GM19455 (cell line): Measurements from ENCODE around the gene PRXL2B.

Experiments
- ATAC-seq: cut with Tn5 transposase; IDR thresholded peaks from one replicate; pipeline ENCODE4 v1.9.1; 2021; ENCODE audit not compliant: unreplicated experiment

Gene PRXL2B

DNA sequence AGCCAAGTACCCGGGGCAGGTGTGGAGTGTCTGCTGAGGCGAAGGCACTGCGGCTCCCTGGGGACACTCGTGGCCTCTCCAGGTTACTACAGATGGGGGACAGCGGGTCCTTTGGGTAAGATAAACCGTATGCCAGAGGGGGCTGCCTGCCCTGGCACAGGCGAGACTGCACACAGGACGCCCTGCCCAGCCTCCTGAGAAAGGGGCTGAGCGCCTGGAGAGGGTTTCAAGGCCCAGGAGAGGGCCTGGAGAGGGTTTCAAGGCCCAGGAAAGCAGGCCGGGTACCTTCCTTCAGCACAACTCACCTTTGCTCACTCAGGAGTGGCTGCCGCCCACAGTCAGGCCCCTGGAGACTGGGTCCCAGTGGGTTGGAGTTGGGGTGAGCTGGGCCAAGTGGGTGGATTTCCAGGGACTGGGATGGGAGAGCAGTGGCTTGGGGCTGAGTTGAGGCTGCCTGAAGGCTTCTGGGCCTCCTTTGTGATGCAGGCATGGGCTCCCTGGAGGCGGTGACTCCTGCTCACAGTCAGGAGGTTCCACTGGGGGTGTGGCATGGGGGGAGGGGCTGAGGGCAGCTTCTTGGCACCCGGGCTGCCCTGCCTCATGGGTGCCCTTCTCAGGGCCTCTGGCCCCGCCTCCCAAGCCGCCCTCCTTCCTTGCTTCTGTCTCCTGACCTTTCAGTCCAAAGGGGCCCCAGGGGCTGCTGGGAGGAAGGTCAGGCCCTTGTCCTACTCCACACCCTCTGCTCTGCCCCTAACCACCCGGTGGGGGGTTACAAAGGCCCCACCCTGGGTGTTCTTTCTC lies 46.2 kb downstream of the PRXL2B start, which contains the start of gene MMEL1:
MMEL1 (minus strand) TSS at position 456 of the 801 bp plus-strand sequence. CDS start 3,532 bp downstream, outside the sequence.
- ATAC-seq = no peak

GRCh38 chr1:2633366-2633935 lies 46.9 kb downstream of the PRXL2B start:
- ATAC-seq = no peak

DNA sequence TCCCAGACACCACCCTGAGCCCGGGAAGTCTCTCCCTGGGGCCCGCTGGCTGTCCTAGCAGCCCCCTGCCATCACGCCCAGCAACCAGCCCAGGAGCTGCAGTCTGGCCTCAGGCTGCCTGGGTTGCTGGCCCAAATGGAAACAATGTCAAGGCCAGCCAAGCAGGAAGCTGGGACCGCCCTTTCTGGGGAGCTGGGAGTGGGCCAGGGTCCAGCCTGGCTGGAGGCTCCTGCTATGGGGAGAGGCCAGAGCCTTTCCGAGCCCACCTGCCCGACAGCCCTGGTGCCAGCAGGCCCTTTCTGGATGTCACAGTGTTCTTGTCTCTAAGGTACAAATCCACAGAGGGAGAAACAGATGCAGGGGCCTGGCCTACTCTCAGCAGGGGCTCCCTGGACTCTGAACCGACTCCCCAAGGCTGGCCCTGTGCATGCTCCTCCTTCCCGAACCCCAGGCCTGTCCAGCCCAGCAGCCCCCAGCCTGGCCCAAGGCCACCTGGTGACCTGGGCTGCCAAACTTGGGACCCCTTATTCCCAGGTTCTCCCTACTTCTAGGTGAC lies 47.4 kb downstream of the PRXL2B start:
- no peak for ATAC-seq

GRCh38 chr1:2635361-2636010 lies 48.9 kb downstream of the PRXL2B start:
- ATAC-seq = no peak

DNA sequence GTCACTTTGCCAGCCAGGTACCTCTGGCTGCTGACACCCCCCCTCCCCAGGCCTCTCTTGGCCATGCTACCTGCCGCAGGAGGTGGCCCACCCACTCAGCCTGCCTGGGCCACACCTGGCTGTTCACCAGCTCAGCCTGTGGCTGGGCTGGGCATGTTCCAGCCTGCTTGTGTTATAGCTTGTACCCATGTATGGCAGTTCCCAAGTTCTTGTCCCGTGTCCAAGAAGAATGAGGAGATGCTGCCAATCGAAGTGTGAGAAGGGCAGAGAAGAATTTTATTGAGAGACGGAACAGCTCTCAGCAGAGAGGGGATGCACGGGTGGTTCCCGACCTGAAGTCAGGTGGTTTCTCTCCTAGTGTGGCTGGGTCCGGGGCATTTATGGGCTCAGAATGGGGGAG lies 50.2 kb downstream of the PRXL2B start:
- ATAC-seq = no peak

GRCh38 chr1:2637442-2638145 lies 51.0 kb downstream of the PRXL2B start:
- ATAC-seq = no peak

DNA sequence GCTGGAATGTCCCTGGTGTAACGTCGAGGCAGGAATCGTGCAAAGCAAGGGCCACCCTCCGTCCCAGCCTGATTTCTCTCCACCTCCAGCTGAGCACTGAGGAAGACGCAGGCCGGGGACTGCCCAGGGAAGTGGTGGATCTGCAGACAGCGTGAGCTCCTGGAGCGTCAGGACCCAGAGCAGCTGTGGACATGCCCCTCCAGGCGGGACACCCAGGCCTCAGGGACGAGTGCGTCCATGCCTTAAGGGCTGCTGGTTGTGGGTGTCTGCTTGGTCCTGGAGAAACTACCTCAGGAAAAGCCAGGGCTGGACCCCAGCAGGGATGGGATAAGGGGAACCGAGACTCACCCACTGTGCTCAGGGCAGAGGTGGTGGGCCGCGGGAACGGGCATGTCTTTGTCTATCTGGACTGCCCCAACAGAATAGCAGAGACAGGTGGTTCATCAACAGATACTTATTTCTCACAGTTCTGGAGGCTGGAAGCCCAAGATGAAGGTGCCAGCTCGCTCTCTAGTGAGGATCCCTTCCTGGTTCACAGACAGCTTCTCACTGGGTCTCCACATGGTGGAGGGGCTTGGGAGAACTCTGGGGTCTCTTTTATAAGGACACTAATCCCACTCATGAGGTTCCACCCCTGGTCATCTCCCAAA lies 52.0 kb downstream of the PRXL2B start:
- ATAC-seq = no peak

- ATAC-seq = no peak
Measured at GRCh38 chr1:2639203-2639602, 52.6 kb downstream of the PRXL2B start.

GRCh38 chr1:2639607-2640521 lies 53.3 kb downstream of the PRXL2B start:
- no peak for ATAC-seq

DNA sequence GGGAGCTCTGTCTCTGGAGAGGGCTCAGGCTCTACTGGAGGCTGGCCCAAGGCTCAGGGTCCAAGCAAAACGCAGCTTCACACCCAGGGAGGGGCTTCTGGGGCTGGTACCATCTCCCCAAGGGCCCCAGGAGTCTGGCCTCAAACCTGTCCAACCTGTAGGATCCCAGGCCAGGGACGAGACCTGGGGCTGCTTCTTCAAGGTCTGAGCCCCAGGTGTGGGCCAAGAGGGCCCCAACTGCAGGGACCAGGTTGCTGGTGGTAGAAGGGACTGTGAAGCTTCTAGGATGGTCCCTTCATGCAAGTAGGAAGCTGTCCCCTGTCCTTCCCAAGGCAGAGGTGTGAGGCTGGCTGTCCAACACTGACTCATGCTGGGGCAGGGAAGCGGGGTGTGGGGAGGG lies 54.0 kb downstream of the PRXL2B start:
- no peak for ATAC-seq
